Activated CD4-positive, alpha-beta T cell treated with anti-CD3 and anti-CD28 coated beads, Interleukin-10, Interleukin-2, amounts not matched to agents 100 ng/mL and 50 ng/mL, durations not matched to agents 16 hours and 8 hours (primary cell): ENCODE results near the gene CD82.

Source experiments
- DNase-seq: peaks from one replicate; pipeline ENCODE4 v3.0.0-alpha.2; 2020

The CD82 gene, protein sequence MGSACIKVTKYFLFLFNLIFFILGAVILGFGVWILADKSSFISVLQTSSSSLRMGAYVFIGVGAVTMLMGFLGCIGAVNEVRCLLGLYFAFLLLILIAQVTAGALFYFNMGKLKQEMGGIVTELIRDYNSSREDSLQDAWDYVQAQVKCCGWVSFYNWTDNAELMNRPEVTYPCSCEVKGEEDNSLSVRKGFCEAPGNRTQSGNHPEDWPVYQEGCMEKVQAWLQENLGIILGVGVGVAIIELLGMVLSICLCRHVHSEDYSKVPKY

GRCh38 chr11:44565211-44565952 lies at the start of gene CD82:
TSS of gene CD82 (plus strand) at chr11:44565663. CDS start at chr11:44594663, 29,000 bp downstream.
- DNase-seq: peak; percentile 99

GRCh38 chr11:44516688-44517507 lies 48.6 kb upstream of the CD82 start:
- no peak for DNase-seq

DNA sequence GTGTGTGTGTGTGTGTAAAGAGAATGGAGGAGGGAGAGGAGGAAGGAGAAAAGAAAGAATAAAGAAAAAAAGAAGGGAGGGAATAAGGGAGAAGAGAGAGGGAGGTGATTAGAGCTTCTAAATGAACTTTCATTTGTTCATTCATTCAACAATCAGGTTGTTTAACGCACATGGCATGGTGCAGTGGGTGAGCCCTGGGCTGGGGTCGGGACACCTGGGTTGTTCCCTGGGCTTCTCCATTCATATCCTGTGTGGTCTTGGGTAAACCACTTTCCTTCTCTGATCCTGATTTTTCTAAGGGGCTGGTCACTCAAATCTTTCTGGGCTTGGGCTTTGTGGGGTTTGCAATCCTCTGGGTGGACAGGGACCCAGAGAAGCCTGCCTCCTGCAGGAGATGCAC lies 47.9 kb upstream of the CD82 start:
- no peak for DNase-seq

GRCh38 chr11:44518968-44519550 lies 46.4 kb upstream of the CD82 start:
- DNase-seq: no peak

- DNase-seq: no peak
Observed at GRCh38 chr11:44519989-44520737, 45.3 kb upstream of the CD82 start.

DNA sequence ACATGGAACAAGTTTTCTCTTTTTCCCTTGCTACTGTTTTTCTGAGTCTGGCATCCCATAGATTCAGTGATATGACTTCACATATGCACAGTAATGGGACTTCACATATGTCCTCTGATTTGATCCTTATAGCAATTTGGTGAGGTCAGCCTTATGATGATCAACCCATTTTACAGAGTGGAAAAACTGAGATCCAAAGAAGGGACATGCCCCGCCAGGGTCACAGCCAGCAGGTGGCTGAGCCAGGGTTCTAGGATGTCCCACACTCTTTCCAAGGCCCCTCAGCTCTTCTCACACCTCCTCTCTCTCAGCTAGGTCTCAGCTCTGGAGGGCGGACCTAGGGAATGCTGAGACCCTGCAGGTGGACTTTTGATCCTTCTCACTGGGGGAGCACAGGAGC lies 44.3 kb upstream of the CD82 start:
- DNase-seq: no peak

DNA sequence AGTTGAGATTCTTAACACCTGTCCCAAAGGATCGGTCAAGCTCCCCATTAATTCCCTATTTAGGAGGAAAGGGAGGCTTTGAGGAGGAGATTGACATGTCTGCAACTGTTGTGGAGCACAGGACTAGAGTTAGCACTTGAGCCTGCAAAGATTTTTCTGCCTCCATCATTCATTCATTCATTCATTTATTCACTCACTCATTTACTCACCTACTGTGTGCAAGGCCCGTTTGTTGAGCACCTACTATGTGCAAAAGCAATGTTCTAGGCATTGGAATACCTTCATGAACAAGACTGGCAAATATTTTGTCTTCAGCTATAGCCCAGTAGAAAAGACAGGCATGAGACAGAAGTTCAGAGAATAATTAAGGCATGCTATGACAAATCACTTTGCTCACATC lies 43.2 kb upstream of the CD82 start:
- no peak for DNase-seq

DNA sequence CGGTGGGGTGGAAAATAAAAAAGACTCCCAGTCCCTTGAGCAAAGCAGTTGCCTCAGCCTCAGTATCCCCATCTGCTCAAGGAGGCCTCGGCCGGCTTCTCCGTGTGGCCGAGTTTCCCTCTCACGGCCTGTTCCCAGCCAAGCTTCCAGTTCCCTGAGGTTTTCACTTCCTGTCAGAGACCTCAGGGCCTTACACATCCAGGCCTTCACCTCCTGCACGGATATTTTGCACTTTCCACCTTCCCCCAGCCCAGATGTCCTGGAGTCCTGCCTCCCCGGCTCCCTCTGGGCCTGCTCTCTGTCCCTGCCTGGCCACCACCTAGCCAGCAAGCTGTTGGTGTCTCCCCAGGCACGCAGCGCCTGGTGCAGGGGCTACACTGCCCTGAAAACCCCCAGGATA lies 41.1 kb upstream of the CD82 start:
- no peak for DNase-seq

DNA sequence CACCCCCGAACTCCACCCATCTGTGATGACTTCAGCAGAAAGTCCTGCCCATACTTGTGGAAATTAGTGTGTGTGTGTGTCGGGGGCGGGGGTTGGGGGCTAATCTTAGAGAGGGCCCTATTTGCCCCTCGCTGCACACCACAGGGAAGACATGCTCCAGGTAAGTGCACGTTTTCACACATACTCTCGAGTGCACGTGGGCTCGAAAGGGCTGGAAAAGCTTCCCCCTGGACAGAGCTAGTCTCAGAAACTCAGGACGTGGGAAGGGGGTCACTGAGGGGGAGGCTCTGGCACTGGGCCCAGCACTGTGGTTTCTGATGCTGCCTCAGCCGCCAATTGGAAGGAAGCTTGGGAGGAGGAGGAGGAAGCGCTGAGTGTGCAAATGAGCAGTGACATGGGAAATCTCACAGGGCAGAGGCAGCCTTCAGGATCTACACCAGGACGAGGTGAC lies 40.7 kb upstream of the CD82 start:
- DNase-seq: no peak

- no peak for DNase-seq
Observed at GRCh38 chr11:44525473-44526252, 39.8 kb upstream of the CD82 start.

DNA sequence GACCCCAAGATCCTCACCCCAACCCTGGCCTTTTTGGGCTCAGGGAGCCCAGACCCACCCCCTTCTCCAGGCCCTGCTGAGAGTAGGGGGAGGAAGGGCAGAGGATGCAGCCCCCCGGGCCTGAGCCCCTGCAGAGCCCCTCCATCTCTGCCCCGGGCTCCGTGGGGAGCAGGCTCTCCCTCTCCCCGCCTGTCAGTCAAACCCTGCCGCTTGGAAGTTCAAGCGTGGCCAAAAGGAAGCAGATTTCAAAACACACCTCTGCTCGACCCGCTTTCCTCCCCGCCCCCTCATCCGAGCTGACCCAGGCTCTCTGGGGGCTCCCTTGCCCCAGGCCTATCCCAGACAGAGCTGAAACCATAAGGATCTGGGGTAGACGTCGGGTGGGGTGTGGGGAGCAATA lies 39.0 kb upstream of the CD82 start:
- DNase-seq: no peak

DNA sequence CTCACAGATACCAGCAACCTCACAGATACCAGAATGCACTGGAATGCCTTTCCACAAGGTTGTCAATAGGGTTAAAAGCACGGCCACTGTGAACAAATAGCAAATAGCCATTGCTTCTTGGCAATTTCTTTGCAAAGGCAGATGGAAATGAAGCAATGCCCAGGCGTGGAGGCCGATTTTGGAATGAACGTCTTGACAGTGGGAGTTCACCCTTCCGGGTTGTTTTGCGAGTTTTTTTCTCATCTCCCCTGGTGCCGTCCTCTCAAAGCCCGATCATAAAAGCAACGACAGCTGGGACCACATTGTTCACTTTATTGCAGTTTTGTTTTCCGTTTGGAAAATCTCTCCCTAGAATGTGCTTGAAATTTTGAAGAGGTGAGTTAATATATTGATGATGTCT lies 38.0 kb upstream of the CD82 start:
- no peak for DNase-seq

DNA sequence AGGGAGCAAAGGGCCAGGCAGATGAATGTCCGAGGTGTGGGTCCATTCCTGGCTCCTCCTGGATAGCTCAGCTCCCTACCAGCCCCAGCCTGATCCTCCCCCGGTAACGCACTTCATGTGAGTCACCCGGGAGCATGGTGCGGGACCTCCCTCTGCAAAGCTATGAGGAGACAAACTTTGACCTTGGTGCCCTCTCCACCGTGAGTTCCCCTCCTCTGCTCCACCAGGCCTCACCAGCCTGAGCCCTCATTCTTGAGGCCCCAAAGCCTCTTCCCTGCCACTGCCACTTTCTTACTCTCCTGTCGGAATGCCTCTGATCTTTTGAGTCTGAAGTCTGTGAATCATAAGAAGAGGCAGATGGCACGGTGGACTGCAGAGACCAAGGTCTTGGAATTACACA lies 37.4 kb upstream of the CD82 start:
- peak; percentile 17 for DNase-seq

DNA sequence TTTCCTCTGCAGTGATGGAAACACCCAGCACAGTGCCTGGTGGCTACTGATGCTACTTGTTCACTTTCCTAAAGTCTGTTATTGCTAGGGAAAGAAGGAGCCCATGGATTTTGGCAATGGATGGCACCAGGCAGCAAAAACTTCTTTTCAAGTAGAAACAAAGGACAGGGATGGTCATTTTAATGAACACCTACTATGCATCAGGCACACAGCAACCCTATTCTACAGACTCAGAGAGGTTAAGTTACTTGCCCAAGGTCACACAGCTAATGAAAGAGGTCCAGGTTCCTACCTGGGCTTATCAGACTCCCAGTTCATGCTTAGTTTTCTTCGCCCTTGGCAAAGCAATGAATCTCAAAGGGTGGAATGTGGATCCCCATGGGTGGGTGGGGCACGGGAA lies 36.9 kb upstream of the CD82 start:
- no peak for DNase-seq

GRCh38 chr11:44529895-44530412 lies 35.5 kb upstream of the CD82 start:
- no peak for DNase-seq

DNA sequence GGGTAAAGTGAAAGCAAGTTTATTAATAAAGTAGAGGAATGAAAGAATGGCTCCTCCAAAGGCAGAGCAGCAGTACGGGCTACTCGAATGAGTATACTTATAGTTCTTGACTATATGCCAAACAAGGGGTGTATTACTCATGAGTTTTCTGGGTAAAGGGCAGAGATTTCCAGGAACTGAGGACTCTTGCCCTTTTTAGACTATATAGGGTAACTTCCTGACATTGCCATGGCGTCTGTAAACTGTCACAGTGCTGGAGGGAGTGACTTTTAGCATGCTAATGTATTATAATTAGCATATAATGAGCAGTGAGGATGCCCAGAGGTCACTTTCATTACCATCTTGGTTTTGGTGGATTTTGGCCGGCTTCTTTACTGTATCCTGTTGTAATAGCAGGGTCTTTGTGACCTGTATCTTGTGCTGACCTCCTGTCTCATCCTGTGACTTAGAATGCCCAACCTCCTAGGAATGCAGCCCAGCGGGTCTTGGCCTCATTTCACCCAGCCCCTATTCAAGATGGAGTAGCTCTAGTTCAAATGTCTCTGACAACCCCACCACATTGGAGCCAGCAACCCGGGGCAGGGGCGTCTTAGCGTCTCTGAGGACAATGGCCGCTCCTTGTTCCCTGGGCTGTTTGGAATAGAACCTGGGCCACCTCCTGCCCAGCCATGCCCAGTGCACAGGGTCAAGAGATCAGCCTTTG lies 34.9 kb upstream of the CD82 start:
- DNase-seq: peak; percentile 92

DNA sequence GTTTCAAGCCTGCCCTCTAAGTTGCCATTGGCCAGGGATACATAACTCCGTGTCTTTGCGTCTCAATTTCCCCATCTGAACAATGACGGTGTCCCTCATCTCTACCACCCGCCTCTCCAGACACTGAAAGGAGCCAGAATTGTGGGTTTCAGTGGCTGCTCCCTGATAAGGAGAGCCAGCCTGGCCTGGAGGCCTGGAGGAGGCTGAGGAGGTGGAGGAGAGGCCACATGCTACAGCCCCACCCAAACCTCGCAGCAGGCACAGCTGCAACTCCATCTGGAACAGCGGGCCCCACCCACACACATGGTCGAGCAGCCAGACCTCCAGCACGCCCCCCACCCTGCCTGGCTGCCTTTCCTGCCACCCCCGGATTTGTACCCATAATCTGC lies 34.4 kb upstream of the CD82 start:
- no peak for DNase-seq

- peak; percentile 34 for DNase-seq
Observed at GRCh38 chr11:44531636-44532035, 33.8 kb upstream of the CD82 start.

- DNase-seq: no peak
Observed at GRCh38 chr11:44532809-44533208, 32.7 kb upstream of the CD82 start.

- no peak for DNase-seq
Observed at GRCh38 chr11:44533921-44534711, 31.3 kb upstream of the CD82 start.
